HAP-1 (cell line): ENCODE results near the gene LRPPRC.

Experiments
- DNase-seq, 2 experiments: peaks; one replicate each; pipeline ENCODE4 v3.0.0-alpha.2; 2016 to 2020; ENCODE audit warnings: low spot score in 2 of 2
- H3K27me3 ChIP-seq: fragments of 250-450 bp; sonication (Bioruptor Pico); 2 replicates; pipeline ENCODE4 v1.5.1; 2020; ENCODE audit warnings: low read depth, mild to moderate bottlenecking, moderate library complexity
- H3K36me3 ChIP-seq: fragments of 250-450 bp; sonication (Bioruptor Pico); replicated peaks from 2 replicates; pipeline ENCODE4 v1.5.1; 2020; ENCODE audit warnings: mild to moderate bottlenecking
- H3K4me1 ChIP-seq: fragments of 250-450 bp; sonication (Bioruptor Pico); 2 replicates; pipeline ENCODE4 v1.5.1; 2020; ENCODE audit warnings: mild to moderate bottlenecking
- H3K4me3 ChIP-seq: fragments of 250-450 bp; sonication (Bioruptor Pico); 2 replicates; pipeline ENCODE4 v1.5.1; 2020; ENCODE audit warnings: mild to moderate bottlenecking, moderate library complexity
- H3K9me3 ChIP-seq: fragments of 250-450 bp; sonication (Bioruptor Pico); 2 replicates; pipeline ENCODE4 v1.5.1; 2020; ENCODE audit warnings: mild to moderate bottlenecking, moderate library complexity
- in situ Hi-C: fragments of 300-500 bp; cut with MboI; formaldehyde crosslinking; loops from 3 replicates; pipeline ENCODE4 v1.14.3; 2020; ENCODE audit warnings: low sequenced_read_pairs, inconsistent platforms, mixed read lengths

The LRPPRC gene

GRCh38 chr2:43852196-43852730 lies 143.5 kb downstream of the LRPPRC start:
- Histone ChIP-seq H3K27me3 (peaks cover 28% of the 10 kb centered on the region), H3K9me3 (no peaks in the 10 kb centered on the region), H3K36me3 (no peaks in the 10 kb centered on the region), H3K4me3 (no peak overlapping the region), H3K4me1 (no peaks in the 10 kb centered on the region)
- no peak for DNase-seq
- in situ Hi-C loops: no loop called here

- no peak overlapping the region for H3K4me3 ChIP-seq
- no peak for DNase-seq
- H3K9me3 ChIP-seq: no peaks in the 10 kb centered on the region
- in situ Hi-C loops: no loop called here
- peaks cover 18% of the 10 kb centered on the region for H3K27me3 ChIP-seq
- H3K4me1 ChIP-seq: no peaks in the 10 kb centered on the region
- H3K36me3 ChIP-seq: no peaks in the 10 kb centered on the region
Measured at GRCh38 chr2:43851011-43851980, 144.5 kb downstream of the LRPPRC start.

- Histone ChIP-seq H3K4me3 (no peak overlapping the region), H3K36me3 (no peaks in the 10 kb centered on the region), H3K9me3 (no peaks in the 10 kb centered on the region), H3K27me3 (no peaks in the 10 kb centered on the region), H3K4me1 (no peaks in the 10 kb centered on the region)
- DNase-seq: no peak
- in situ Hi-C loops: no loop called here
Measured at GRCh38 chr2:43848214-43848613, 147.6 kb downstream of the LRPPRC start.

- no peaks in the 10 kb centered on the region; the same call in 1 of the 2 replicates for H3K27me3 ChIP-seq
- no peaks in the 10 kb centered on the region for H3K9me3 ChIP-seq
- no peak overlapping the region for H3K4me3 ChIP-seq
- H3K4me1 ChIP-seq: no peaks in the 10 kb centered on the region
- no peak for DNase-seq
- H3K36me3 ChIP-seq: no peaks in the 10 kb centered on the region
- in situ Hi-C loops: no loop called here
Measured at GRCh38 chr2:43846140-43846793, 149.5 kb downstream of the LRPPRC start.

- H3K36me3 ChIP-seq: no peaks in the 10 kb centered on the region
- no peaks in the 10 kb centered on the region; the same call in 1 of the 2 replicates for H3K27me3 ChIP-seq
- in situ Hi-C loops: no loop called here
- no peaks in the 10 kb centered on the region for H3K4me1 ChIP-seq
- no peaks in the 10 kb centered on the region for H3K9me3 ChIP-seq
- no peak overlapping the region for H3K4me3 ChIP-seq
- DNase-seq: no peak
Measured at GRCh38 chr2:43845181-43845580, 150.6 kb downstream of the LRPPRC start.

GRCh38 chr2:43842866-43843226 lies 152.9 kb downstream of the LRPPRC start:
- Histone ChIP-seq H3K9me3 (no peaks in the 10 kb centered on the region), H3K36me3 (no peaks in the 10 kb centered on the region), H3K4me1 (no peaks in the 10 kb centered on the region), H3K27me3 (no peaks in the 10 kb centered on the region; the same call in 1 of the 2 replicates), H3K4me3 (no peak overlapping the region)
- no peak for DNase-seq
- in situ Hi-C loops: no loop called here

- no peaks in the 10 kb centered on the region; the same call in 1 of the 2 replicates for H3K27me3 ChIP-seq
- no peaks in the 10 kb centered on the region for H3K4me1 ChIP-seq
- H3K9me3 ChIP-seq: no peaks in the 10 kb centered on the region
- no peak overlapping the region for H3K4me3 ChIP-seq
- in situ Hi-C loops: no loop called here
- DNase-seq: no peak
- H3K36me3 ChIP-seq: no peaks in the 10 kb centered on the region
Measured at GRCh38 chr2:43841949-43842865, 153.6 kb downstream of the LRPPRC start.

GRCh38 chr2:43840965-43841364 lies 154.8 kb downstream of the LRPPRC start:
- Histone ChIP-seq H3K27me3 (no peaks in the 10 kb centered on the region; the same call in 1 of the 2 replicates), H3K36me3 (no peaks in the 10 kb centered on the region), H3K9me3 (no peaks in the 10 kb centered on the region), H3K4me1 (no peaks in the 10 kb centered on the region), H3K4me3 (no peak overlapping the region)
- DNase-seq: no peak
- in situ Hi-C loops: no loop called here

- Histone ChIP-seq H3K27me3 (no peaks in the 10 kb centered on the region; the same call in 1 of the 2 replicates), H3K4me1 (no peaks in the 10 kb centered on the region), H3K9me3 (no peaks in the 10 kb centered on the region), H3K4me3 (no peak overlapping the region), H3K36me3 (no peaks in the 10 kb centered on the region)
- DNase-seq: no peak
- in situ Hi-C loops: no loop called here
Measured at GRCh38 chr2:43839776-43840564, 155.8 kb downstream of the LRPPRC start.

GRCh38 chr2:43838560-43839267 lies 157.1 kb downstream of the LRPPRC start, which contains the start of the genes ABCG5 and ABCG8:
ABCG5 (minus strand) TSS chr2:43838839; CDS start chr2:43838679, 160 bp downstream.
ABCG8 (plus strand) TSS chr2:43838971; CDS start chr2:43839054, 83 bp downstream.
- in situ Hi-C loops: no loop called here
- Histone ChIP-seq H3K9me3 (no peaks in the 10 kb centered on the region), H3K4me3 (no peak within 1 kb of the TSS), H3K4me1 (no peaks in the 10 kb centered on the region), H3K36me3 (no peaks in the 10 kb centered on the region), H3K27me3 (no peaks in the 10 kb centered on the region; the same call in 1 of the 2 replicates)
- no peak for DNase-seq

GRCh38 chr2:43837831-43838559 lies 157.8 kb downstream of the LRPPRC start:
- Histone ChIP-seq H3K9me3 (no peaks in the 10 kb centered on the region), H3K4me3 (no peak overlapping the region), H3K4me1 (no peaks in the 10 kb centered on the region), H3K27me3 (no peaks in the 10 kb centered on the region; the same call in 1 of the 2 replicates), H3K36me3 (no peaks in the 10 kb centered on the region)
- DNase-seq: no peak
- in situ Hi-C loops: no loop called here
